ENCODE data around the gene GPR137C.

Gene GPR137C

DNA sequence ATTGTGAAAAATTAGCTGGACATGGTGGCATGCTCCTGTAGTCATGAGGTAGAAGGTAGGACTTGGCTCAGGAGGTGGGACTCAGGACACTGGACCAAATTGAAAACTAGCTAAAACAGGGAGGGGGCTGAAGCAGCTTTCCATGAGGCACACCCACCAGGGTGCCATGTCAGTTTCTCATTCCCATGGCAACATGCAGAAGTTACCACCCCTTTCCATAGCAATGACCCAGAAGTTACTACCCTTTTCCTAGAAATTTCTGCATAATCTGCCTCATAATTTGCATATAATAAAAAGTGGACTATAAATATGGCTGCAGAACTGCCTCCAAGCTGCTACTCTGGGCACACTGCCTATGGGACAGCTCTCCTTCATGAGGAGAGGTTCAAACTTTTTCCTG is 104.3 kb downstream of the GPR137C start:
- H2BK12ac ChIP-seq (ENCODE audit: low read length), result no peak overlapping the region
- H3K4me2 ChIP-seq (ENCODE audit: insufficient read depth, low read length, poor library complexity, severe bottlenecking), result no peak overlapping the region
- no peak overlapping the region for H3K9ac ChIP-seq (ENCODE audit: low read depth, low read length, poor library complexity)
- H3K9me3 ChIP-seq (replicated peaks in 1 of 2; ENCODE audit: control insufficient read depth in 2 of 2, insufficient read depth in 1 of 2, low read depth in 1 of 2, low read length in 2 of 2), result peaks cover 0 to 10% of the 10 kb centered on the region in 2 donors
- H2AK5ac ChIP-seq (ENCODE audit: low read depth, low read length), result no peak overlapping the region
- H3K79me1 ChIP-seq (ENCODE audit: low read depth, low read length), result no peaks in the 10 kb centered on the region
- H3K27ac ChIP-seq (replicated peaks; ENCODE audit: low read length), result no peak overlapping the region
- H3K36me3 ChIP-seq (replicated peaks in 1 of 2; ENCODE audit: control insufficient read depth in 2 of 2, insufficient read depth in 2 of 2, low read length in 2 of 2), result peaks cover 2 to 44% of the 10 kb centered on the region in 2 donors
- no peak overlapping the region for H4K8ac ChIP-seq (ENCODE audit: low read depth, low read length)
- H3K23ac ChIP-seq (ENCODE audit: low read depth, low read length, poor library complexity), result no peak overlapping the region
- H3K14ac ChIP-seq (ENCODE audit: low read length), result no peak overlapping the region
- DNase-seq (ENCODE audit: low spot score), result no peak
- no peak overlapping the region for H2BK5ac ChIP-seq (ENCODE audit: low read length)
- H3K4me1 ChIP-seq (ENCODE audit: control insufficient read depth in 2 of 2, insufficient read depth in 1 of 2, low read depth in 1 of 2, low read length in 2 of 2), result no peaks in the 10 kb centered on the region
- H2AFZ ChIP-seq (ENCODE audit: low read length), result no peak overlapping the region
- H4K91ac ChIP-seq (ENCODE audit: low read depth, low read length, poor library complexity), result no peak overlapping the region
- H3K27me3 ChIP-seq (ENCODE audit: control insufficient read depth in 3 of 3, insufficient read depth in 3 of 3, low read depth in 1 of 3, low read length in 3 of 3), result no peaks in the 10 kb centered on the region
- no peak overlapping the region for H3K4ac ChIP-seq (ENCODE audit: low read length)
- H3K18ac ChIP-seq (ENCODE audit: low read length), result no peak overlapping the region
- H3K4me3 ChIP-seq (ENCODE audit: low read length in 2 of 2), result no peak overlapping the region
- no peak overlapping the region for H2BK120ac ChIP-seq (ENCODE audit: low read depth, low read length)
- H2BK15ac ChIP-seq (ENCODE audit: low read length), result no peak overlapping the region

- Histone ChIP-seq H2BK15ac (ENCODE audit: low read length) (no peak overlapping the region), H3K4ac (ENCODE audit: low read length) (no peak overlapping the region), H3K27me3 (ENCODE audit: control insufficient read depth in 3 of 3, insufficient read depth in 3 of 3, low read depth in 1 of 3, low read length in 3 of 3) (no peaks in the 10 kb centered on the region), H4K8ac (ENCODE audit: low read depth, low read length) (no peak overlapping the region), H2BK5ac (ENCODE audit: low read length) (no peak overlapping the region), H2BK120ac (ENCODE audit: low read depth, low read length) (no peak overlapping the region), H3K9ac (ENCODE audit: low read depth, low read length, poor library complexity) (no peak overlapping the region), H3K4me1 (ENCODE audit: control insufficient read depth in 2 of 2, insufficient read depth in 1 of 2, low read depth in 1 of 2, low read length in 2 of 2) (no peaks in the 10 kb centered on the region), H2AK5ac (ENCODE audit: low read depth, low read length) (no peak overlapping the region), H2BK12ac (ENCODE audit: low read length) (no peak overlapping the region), H3K79me1 (ENCODE audit: low read depth, low read length) (no peaks in the 10 kb centered on the region), H3K14ac (ENCODE audit: low read length) (no peak overlapping the region), H3K4me2 (ENCODE audit: insufficient read depth, low read length, poor library complexity, severe bottlenecking) (no peak overlapping the region), H2AFZ (ENCODE audit: low read length) (no peak overlapping the region), H4K91ac (ENCODE audit: low read depth, low read length, poor library complexity) (no peak overlapping the region), H3K23ac (ENCODE audit: low read depth, low read length, poor library complexity) (no peak overlapping the region), H3K18ac (ENCODE audit: low read length) (no peak overlapping the region), H3K27ac (replicated peaks; ENCODE audit: low read length) (no peak overlapping the region), H3K36me3 (replicated peaks in 1 of 2; ENCODE audit: control insufficient read depth in 2 of 2, insufficient read depth in 2 of 2, low read length in 2 of 2) (peaks cover 2 to 25% of the 10 kb centered on the region in 2 donors), H3K9me3 (replicated peaks in 1 of 2; ENCODE audit: control insufficient read depth in 2 of 2, insufficient read depth in 1 of 2, low read depth in 1 of 2, low read length in 2 of 2) (peaks cover 0 to 10% of the 10 kb centered on the region in 2 donors), H3K4me3 (ENCODE audit: low read length in 2 of 2) (no peak overlapping the region)
- no peak for DNase-seq (ENCODE audit: low spot score)
These were observed 107.7 kb downstream of the GPR137C start for GRCh38 chr14:52660325-52660724.

DNA sequence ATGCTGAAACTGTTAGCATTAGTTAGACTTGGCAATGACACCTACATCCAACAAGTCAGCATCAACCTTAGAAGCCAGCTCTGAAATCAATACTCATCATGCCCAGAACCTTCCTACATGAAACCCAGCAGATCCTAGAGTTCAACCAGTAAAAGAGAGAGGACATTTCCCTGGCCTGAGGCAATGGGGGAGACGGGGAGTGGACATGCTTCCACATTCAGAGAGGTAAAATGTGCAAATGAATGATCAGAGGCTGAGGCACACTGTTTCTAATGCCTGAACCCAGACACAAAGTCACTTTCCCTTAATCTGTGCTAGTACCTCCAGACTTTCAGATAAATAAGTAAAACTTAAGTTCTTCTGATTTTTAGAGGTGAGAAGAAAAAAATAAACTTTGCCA is 108.2 kb downstream of the GPR137C start:
- Histone ChIP-seq H2BK15ac (ENCODE audit: low read length) (no peak overlapping the region), H4K91ac (ENCODE audit: low read depth, low read length, poor library complexity) (no peak overlapping the region), H4K8ac (ENCODE audit: low read depth, low read length) (no peak overlapping the region), H3K27ac (replicated peaks; ENCODE audit: low read length) (no peak overlapping the region), H3K4ac (ENCODE audit: low read length) (no peak overlapping the region), H3K23ac (ENCODE audit: low read depth, low read length, poor library complexity) (no peak overlapping the region), H3K36me3 (replicated peaks in 1 of 2; ENCODE audit: control insufficient read depth in 2 of 2, insufficient read depth in 2 of 2, low read length in 2 of 2) (peaks cover 2 to 26% of the 10 kb centered on the region in 2 donors), H3K4me1 (ENCODE audit: control insufficient read depth in 2 of 2, insufficient read depth in 1 of 2, low read depth in 1 of 2, low read length in 2 of 2) (no peaks in the 10 kb centered on the region), H2AFZ (ENCODE audit: low read length) (no peak overlapping the region), H3K4me3 (ENCODE audit: low read length in 2 of 2) (no peak overlapping the region), H3K79me1 (ENCODE audit: low read depth, low read length) (no peaks in the 10 kb centered on the region), H3K4me2 (ENCODE audit: insufficient read depth, low read length, poor library complexity, severe bottlenecking) (no peak overlapping the region), H3K27me3 (ENCODE audit: control insufficient read depth in 3 of 3, insufficient read depth in 3 of 3, low read depth in 1 of 3, low read length in 3 of 3) (no peaks in the 10 kb centered on the region), H2AK5ac (ENCODE audit: low read depth, low read length) (no peak overlapping the region), H3K9ac (ENCODE audit: low read depth, low read length, poor library complexity) (no peak overlapping the region), H2BK120ac (ENCODE audit: low read depth, low read length) (no peak overlapping the region), H3K14ac (ENCODE audit: low read length) (no peak overlapping the region), H2BK12ac (ENCODE audit: low read length) (no peak overlapping the region), H3K9me3 (replicated peaks in 1 of 2; ENCODE audit: control insufficient read depth in 2 of 2, insufficient read depth in 1 of 2, low read depth in 1 of 2, low read length in 2 of 2) (peaks cover 0 to 10% of the 10 kb centered on the region in 2 donors), H2BK5ac (ENCODE audit: low read length) (no peak overlapping the region), H3K18ac (ENCODE audit: low read length) (no peak overlapping the region)
- WGBS, 2 donors (ENCODE audit: extremely low coverage in 2 of 2, insufficient read length in 2 of 2, insufficient replicate concordance in 1 of 2), result no CpG with 5 or more reads among the region's 1 CpG
- no peak for DNase-seq (ENCODE audit: low spot score)

- H3K23ac ChIP-seq (ENCODE audit: low read depth, low read length, poor library complexity), result no peak overlapping the region
- H3K79me1 ChIP-seq (ENCODE audit: low read depth, low read length), result no peaks in the 10 kb centered on the region
- no peak overlapping the region for H2BK12ac ChIP-seq (ENCODE audit: low read length)
- no peak overlapping the region for H2BK120ac ChIP-seq (ENCODE audit: low read depth, low read length)
- no peak for DNase-seq (ENCODE audit: low spot score)
- H3K14ac ChIP-seq (ENCODE audit: low read length), result no peak overlapping the region
- no peak overlapping the region for H3K4me3 ChIP-seq (ENCODE audit: low read length in 2 of 2)
- H3K4me2 ChIP-seq (ENCODE audit: insufficient read depth, low read length, poor library complexity, severe bottlenecking), result no peak overlapping the region
- no peak overlapping the region for H3K27ac ChIP-seq (replicated peaks; ENCODE audit: low read length)
- no peaks in the 10 kb centered on the region for H3K27me3 ChIP-seq (ENCODE audit: control insufficient read depth in 3 of 3, insufficient read depth in 3 of 3, low read depth in 1 of 3, low read length in 3 of 3)
- no peak overlapping the region for H2BK15ac ChIP-seq (ENCODE audit: low read length)
- no peaks in the 10 kb centered on the region for H3K4me1 ChIP-seq (ENCODE audit: control insufficient read depth in 2 of 2, insufficient read depth in 1 of 2, low read depth in 1 of 2, low read length in 2 of 2)
- H2BK5ac ChIP-seq (ENCODE audit: low read length), result no peak overlapping the region
- no peak overlapping the region for H4K91ac ChIP-seq (ENCODE audit: low read depth, low read length, poor library complexity)
- H3K36me3 ChIP-seq (replicated peaks in 1 of 2; ENCODE audit: control insufficient read depth in 2 of 2, insufficient read depth in 2 of 2, low read length in 2 of 2), result peaks cover 2 to 31% of the 10 kb centered on the region in 2 donors
- no peak overlapping the region for H2AFZ ChIP-seq (ENCODE audit: low read length)
- H2AK5ac ChIP-seq (ENCODE audit: low read depth, low read length), result no peak overlapping the region
- no CpG with 5 or more reads among the region's 2 CpGs for WGBS, 2 donors (ENCODE audit: extremely low coverage in 2 of 2, insufficient read length in 2 of 2, insufficient replicate concordance in 1 of 2)
- no peak overlapping the region for H3K4ac ChIP-seq (ENCODE audit: low read length)
- H3K9me3 ChIP-seq (replicated peaks in 1 of 2; ENCODE audit: control insufficient read depth in 2 of 2, insufficient read depth in 1 of 2, low read depth in 1 of 2, low read length in 2 of 2), result peaks cover 0 to 10% of the 10 kb centered on the region in 2 donors
- no peak overlapping the region for H3K18ac ChIP-seq (ENCODE audit: low read length)
- no peak overlapping the region for H4K8ac ChIP-seq (ENCODE audit: low read depth, low read length)
- no peak overlapping the region for H3K9ac ChIP-seq (ENCODE audit: low read depth, low read length, poor library complexity)
These were observed 108.7 kb downstream of the GPR137C start for GRCh38 chr14:52661314-52661713.
